GM12864 (cell line): Measurements from ENCODE around the gene SULT1C4.

Experiments used
- DNase-seq: peaks from one replicate; pipeline ENCODE4 v3.0.0-alpha.2; 2011; ENCODE audit warnings: low read depth
- H3K4me3 ChIP-seq: 2 replicates; pipeline ENCODE4 v1.5.1; 2011; ENCODE audit warnings: mild to moderate bottlenecking, low read depth, low read length, control low read depth
- CTCF ChIP-seq: IDR thresholded peaks from 2 replicates; pipeline ENCODE4 v1.5.1; 2011; ENCODE audit warnings: low read depth, mild to moderate bottlenecking, moderate library complexity, low read length, control low read depth, inconsistent platforms; ENCODE audit errors: missing control alignments

SULT1C4 gene

GRCh38 chr2:108396845-108397244 lies 19.1 kb downstream of the SULT1C4 start:
- DNase-seq: no peak
- H3K4me3 ChIP-seq: no peak overlapping the region
- peak; percentile 39 for TF ChIP-seq CTCF

- no peak for TF ChIP-seq CTCF
- H3K4me3 ChIP-seq: no peak overlapping the region
- no peak for DNase-seq
Observed at GRCh38 chr2:108399479-108399878, 21.7 kb downstream of the SULT1C4 start.

- DNase-seq: no peak
- TF ChIP-seq CTCF: no peak
- H3K4me3 ChIP-seq: no peak overlapping the region
Observed at GRCh38 chr2:108401800-108402199, 24.0 kb downstream of the SULT1C4 start.

GRCh38 chr2:108403494-108403893 lies 25.7 kb downstream of the SULT1C4 start:
- DNase-seq: no peak
- TF ChIP-seq CTCF: no peak
- no peak overlapping the region for H3K4me3 ChIP-seq

- no peak for TF ChIP-seq CTCF
- no peak overlapping the region for H3K4me3 ChIP-seq
- no peak for DNase-seq
Observed at GRCh38 chr2:108404784-108405397, 27.1 kb downstream of the SULT1C4 start.

- no peak overlapping the region for H3K4me3 ChIP-seq
- no peak for DNase-seq
- TF ChIP-seq CTCF: no peak
Observed at GRCh38 chr2:108407864-108408729, 30.3 kb downstream of the SULT1C4 start.
